ENCODE results near the gene SAMD1.

Gene SAMD1

GRCh38 chr19:14112809-14113385 is 22.3 kb upstream of the SAMD1 start:
- DNase-seq, result no peak

GRCh38 chr19:14112051-14112808 is 21.7 kb upstream of the SAMD1 start:
- no peak for DNase-seq

GRCh38 chr19:14111486-14111885 is 20.9 kb upstream of the SAMD1 start:
- DNase-seq, result no peak

GRCh38 chr19:14110650-14111049 is 20.1 kb upstream of the SAMD1 start:
- no peak for DNase-seq

GRCh38 chr19:14107581-14108461 is 17.3 kb upstream of the SAMD1 start:
- no peak for DNase-seq

- DNase-seq, result no peak
Observed at GRCh38 chr19:14106840-14107239, 16.3 kb upstream of the SAMD1 start.

- DNase-seq, result no peak
Observed at GRCh38 chr19:14105680-14106079, 15.1 kb upstream of the SAMD1 start.

- no peak for DNase-seq
Observed at GRCh38 chr19:14103310-14103709, 12.8 kb upstream of the SAMD1 start.

- DNase-seq, result no peak
Observed at GRCh38 chr19:14102756-14103155, 12.2 kb upstream of the SAMD1 start.

GRCh38 chr19:14102102-14102696 is 11.6 kb upstream of the SAMD1 start:
- DNase-seq, result no peak

- no peak for DNase-seq
Observed at GRCh38 chr19:14101003-14101545, 10.5 kb upstream of the SAMD1 start.

- DNase-seq, result no peak
Observed at GRCh38 chr19:14097532-14098151, 7.1 kb upstream of the SAMD1 start.

GRCh38 chr19:14096272-14096992 is 5.9 kb upstream of the SAMD1 start:
- DNase-seq, result no peak

- no peak for DNase-seq
Observed at GRCh38 chr19:14094854-14095253, 4.3 kb upstream of the SAMD1 start.

- no peak for DNase-seq
Observed at GRCh38 chr19:14093117-14093823, 2.7 kb upstream of the SAMD1 start.

- DNase-seq, result no peak
Observed at GRCh38 chr19:14091813-14092462, 1.4 kb upstream of the SAMD1 start.

- no peak for DNase-seq
Observed at GRCh38 chr19:14091081-14091812, 696 bp upstream of the SAMD1 start.

GRCh38 chr19:14089662-14090508 is 666 bp downstream of the SAMD1 start:
- DNase-seq, result no peak

GRCh38 chr19:14089412-14089661 is 1.2 kb downstream of the SAMD1 start:
- DNase-seq, result no peak
